Caco-2 (cell line): ENCODE data around the gene ZC3H4. TPM values are rescaled to one million over a fixed set of nuclear protein-coding genes. Genes with fewer than 3 reads are reported as not detected.

Experiments
- BruUV-seq: library from RNA; stranded (reverse); fragments of 400-500 nt; replicated peaks from 2 replicates; lab custom pipeline; 2021; lab: Mats Ljungman, UMichigan
- CTCF ChIA-PET: fragments of 300-600 bp; sonication (Branson Sonifier 250); formaldehyde crosslinking; loops from one replicate; lab custom pipeline; 2022; ENCODE audit warnings: antibody characterized with exemption; lab: Charles Lee
- POLR2A ChIA-PET: fragments of 300-600 bp; sonication (Branson Sonifier 250); formaldehyde crosslinking; loops from one replicate; lab custom pipeline; 2022; ENCODE audit warnings: antibody characterized with exemption; lab: Charles Lee
- DNase-seq, 2 experiments: peaks; one replicate each; pipeline versions ENCODE4 v3.0.0 to v3.0.0-alpha.2; 2020 to 2022
- H3K27me3 ChIP-seq: replicated peaks from 2 replicates; pipeline ENCODE4 v1.6.0; 2011; ENCODE audit warnings: low read length; ENCODE audit not compliant: control insufficient read depth, insufficient read depth
- H3K36me3 ChIP-seq: 2 replicates; pipeline ENCODE4 v1.5.1; 2011; ENCODE audit warnings: low read length; ENCODE audit not compliant: control insufficient read depth, insufficient read depth
- H3K4me1 ChIP-seq: fragments of 250-450 bp; sonication (Bioruptor Pico); 2 replicates; pipeline ENCODE4 v1.5.1; 2020; ENCODE audit warnings: mild to moderate bottlenecking
- H3K4me3 ChIP-seq: 2 replicates; pipeline ENCODE4 v1.5.1; 2011; ENCODE audit warnings: low read depth, mild to moderate bottlenecking, control low read depth, low read length
- H3K9me3 ChIP-seq: fragments of 250-450 bp; sonication (Bioruptor Pico); 2 replicates; pipeline ENCODE4 v1.5.1; 2020; ENCODE audit warnings: mild to moderate bottlenecking, moderate library complexity
- H3K27ac Mint-ChIP-seq: one replicate; pipeline ENCODE4 v1.8.0; 2022; ENCODE audit warnings: mixed read lengths; ENCODE audit not compliant: unreplicated experiment
- H3K27me3 Mint-ChIP-seq: one replicate; pipeline ENCODE4 v1.8.0; 2022; ENCODE audit warnings: mixed read lengths; ENCODE audit not compliant: insufficient read depth, unreplicated experiment
- H3K36me3 Mint-ChIP-seq: one replicate; pipeline ENCODE4 v1.8.0; 2022; ENCODE audit warnings: mild to moderate bottlenecking, mixed read lengths; ENCODE audit not compliant: insufficient read depth, unreplicated experiment
- H3K4me1 Mint-ChIP-seq: one replicate; pipeline ENCODE4 v1.8.0; 2022; ENCODE audit warnings: low read depth, mixed read lengths; ENCODE audit not compliant: unreplicated experiment
- H3K4me3 Mint-ChIP-seq: one replicate; pipeline ENCODE4 v1.8.0; 2022; ENCODE audit warnings: mild to moderate bottlenecking, moderate library complexity, mixed read lengths; ENCODE audit not compliant: unreplicated experiment
- H3K9me3 Mint-ChIP-seq: one replicate; pipeline ENCODE4 v1.8.0; 2022; ENCODE audit warnings: mixed read lengths; ENCODE audit not compliant: unreplicated experiment
- intact Hi-C: fragments of 100-400 bp; cut with micrococcal nuclease; formaldehyde crosslinking; loops from one replicate; pipeline ENCODE4 v1.10.0; 2022; ENCODE audit not compliant: unreplicated experiment
- total RNA-seq: library from RNA; stranded (reverse); gene quantifications from 2 replicates; pipeline ENCODE4 v1.2.3, GENCODE V29; 2022
- TF ChIP-seq, protein P1 (sequence below), 2 experiments: fragments of 200-600 bp in 1 of 2; IDR thresholded peaks; 1 replicate in 1 of 2; 2 replicates in 1 of 2; pipeline versions ENCODE4 v1.5.1 to v1.8.0; 2011 to 2022; ENCODE audit warnings: antibody characterized with exemption in 1 of 2, control low read depth in 1 of 2, inconsistent platforms in 1 of 2, low read depth in 1 of 2, low read length in 1 of 2, mild to moderate bottlenecking in 1 of 2, moderate library complexity in 1 of 2; ENCODE audit not compliant: insufficient read depth in 1 of 2, severe bottlenecking in 1 of 2, unreplicated experiment in 1 of 2

ZC3H4 gene
- total RNA-seq, 1 experiment from 2014 or later, result 70.3 TPM

DNA sequence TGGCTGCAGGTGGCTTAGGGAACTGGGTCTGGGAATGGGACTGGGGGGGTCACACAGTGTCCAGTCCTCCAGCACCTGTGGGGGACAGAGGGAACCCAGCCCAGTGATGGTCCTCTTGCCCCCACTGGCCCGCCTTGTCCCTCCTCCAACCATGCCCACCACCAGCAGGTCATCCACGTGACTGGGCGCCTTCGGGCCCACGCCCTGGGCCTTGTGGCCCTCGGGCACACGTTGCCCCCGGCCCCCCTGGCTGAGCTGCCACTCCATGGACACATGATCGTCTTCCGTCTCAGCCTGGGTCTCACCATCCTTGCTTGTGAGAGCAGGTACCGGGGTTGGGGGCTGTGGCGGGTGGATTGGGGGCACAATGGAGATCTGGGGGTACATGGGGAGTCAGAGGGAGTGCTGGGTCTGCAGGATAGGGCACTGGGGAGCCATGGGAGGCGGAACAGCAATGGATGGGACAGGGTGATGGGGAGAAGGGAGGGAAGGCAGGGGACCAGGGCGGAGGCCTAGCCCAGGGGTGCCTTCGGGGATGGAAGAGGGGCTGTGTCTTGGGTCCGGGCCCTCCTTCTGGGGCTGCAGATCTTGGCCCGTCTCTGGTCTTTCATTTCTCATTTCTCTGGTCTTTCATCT lies 74.2 kb downstream of the ZC3H4 start:
- POLR2A ChIA-PET, result interaction anchor here (1.4 kb wide), 1 partner anchor 8 kb away, joined by 5 read pairs; no protein-coding TSS in a partner anchor
- H3K27me3 ChIP-seq, result no peaks in the 10 kb centered on the region
- H3K4me1 ChIP-seq, result no peaks in the 10 kb centered on the region
- H3K9me3 Mint-ChIP-seq, result no peaks in the 10 kb centered on the region
- peak overlapping the region; percentile 11 for H3K27ac Mint-ChIP-seq
- no TSS peak for BruUV-seq
- CTCF ChIA-PET, result no interaction called here
- H3K4me3 Mint-ChIP-seq, result no peak overlapping the region
- no peaks in the 10 kb centered on the region for H3K27me3 Mint-ChIP-seq
- DNase-seq, result no peak
- peaks cover 26% of the 10 kb centered on the region for H3K4me1 Mint-ChIP-seq
- no peak overlapping the region for H3K4me3 ChIP-seq
- peaks cover 59% of the 10 kb centered on the region for H3K36me3 Mint-ChIP-seq
- no peaks in the 10 kb centered on the region for H3K9me3 ChIP-seq
- no peaks in the 10 kb centered on the region for H3K36me3 ChIP-seq
- intact Hi-C loops, result loop anchor here (5.0 kb wide), 1 partner anchor 38 kb away; no protein-coding TSS in a partner anchor
- TF ChIP-seq, protein P1, sequence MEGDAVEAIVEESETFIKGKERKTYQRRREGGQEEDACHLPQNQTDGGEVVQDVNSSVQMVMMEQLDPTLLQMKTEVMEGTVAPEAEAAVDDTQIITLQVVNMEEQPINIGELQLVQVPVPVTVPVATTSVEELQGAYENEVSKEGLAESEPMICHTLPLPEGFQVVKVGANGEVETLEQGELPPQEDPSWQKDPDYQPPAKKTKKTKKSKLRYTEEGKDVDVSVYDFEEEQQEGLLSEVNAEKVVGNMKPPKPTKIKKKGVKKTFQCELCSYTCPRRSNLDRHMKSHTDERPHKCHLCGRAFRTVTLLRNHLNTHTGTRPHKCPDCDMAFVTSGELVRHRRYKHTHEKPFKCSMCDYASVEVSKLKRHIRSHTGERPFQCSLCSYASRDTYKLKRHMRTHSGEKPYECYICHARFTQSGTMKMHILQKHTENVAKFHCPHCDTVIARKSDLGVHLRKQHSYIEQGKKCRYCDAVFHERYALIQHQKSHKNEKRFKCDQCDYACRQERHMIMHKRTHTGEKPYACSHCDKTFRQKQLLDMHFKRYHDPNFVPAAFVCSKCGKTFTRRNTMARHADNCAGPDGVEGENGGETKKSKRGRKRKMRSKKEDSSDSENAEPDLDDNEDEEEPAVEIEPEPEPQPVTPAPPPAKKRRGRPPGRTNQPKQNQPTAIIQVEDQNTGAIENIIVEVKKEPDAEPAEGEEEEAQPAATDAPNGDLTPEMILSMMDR (IDR thresholded peaks at IDR 0.05; ENCODE audit: insufficient read depth in 1 of 2, low read depth in 1 of 2, low read length in 1 of 2, severe bottlenecking in 1 of 2, unreplicated experiment in 1 of 2), result no peak

DNA sequence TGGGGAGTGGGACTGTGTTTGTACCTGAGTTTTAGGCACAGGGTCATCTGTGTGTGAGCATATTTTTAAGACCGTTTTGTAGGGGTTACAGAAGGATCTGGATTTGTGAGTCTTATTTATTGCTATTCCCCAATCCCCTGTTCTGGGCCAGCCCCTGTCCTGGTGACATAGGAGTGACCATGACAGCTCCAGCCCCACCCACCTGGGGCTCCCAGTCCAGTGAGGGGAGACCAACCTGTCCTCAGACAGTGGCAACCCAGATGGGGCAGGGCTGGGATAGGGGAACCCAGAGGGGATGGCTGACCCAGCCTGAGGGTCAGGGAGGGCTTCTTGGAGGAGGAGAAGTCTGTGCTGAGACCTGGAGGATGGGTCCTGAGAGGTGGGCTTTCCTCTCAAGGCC lies 75.8 kb downstream of the ZC3H4 start:
- DNase-seq, result no peak
- Histone ChIP-seq H3K4me1 (no peaks in the 10 kb centered on the region), H3K36me3 (no peaks in the 10 kb centered on the region), H3K27me3 (no peaks in the 10 kb centered on the region), H3K4me3 (no peak overlapping the region), H3K9me3 (no peaks in the 10 kb centered on the region)
- H3K36me3 Mint-ChIP-seq, result peaks cover 58% of the 10 kb centered on the region
- ChIA-PET POLR2A (interaction anchor here (0.6 to 1.4 kb wide), 2 partner anchors 10 to 11 kb away, joined by 5 to 6 read pairs; no protein-coding TSS in a partner anchor), CTCF (interaction anchor here (1.3 kb wide), 2 partner anchors 25 to 76 kb away, joined by 3 to 4 read pairs; partner anchors contain the start of gene ZC3H4)
- no peaks in the 10 kb centered on the region for H3K27me3 Mint-ChIP-seq
- BruUV-seq, result no TSS peak
- peak overlapping the region; percentile 22 for H3K4me3 Mint-ChIP-seq
- H3K9me3 Mint-ChIP-seq, result no peaks in the 10 kb centered on the region
- TF ChIP-seq, protein P1 (IDR thresholded peaks at IDR 0.05; ENCODE audit: insufficient read depth in 1 of 2, low read depth in 1 of 2, low read length in 1 of 2, severe bottlenecking in 1 of 2, unreplicated experiment in 1 of 2), result no peak
- peak overlapping the region; percentile 15 for H3K27ac Mint-ChIP-seq
- H3K4me1 Mint-ChIP-seq, result peaks cover 26% of the 10 kb centered on the region
- intact Hi-C loops, result loop anchor here (5.0 kb wide), 1 partner anchor 40 kb away; no protein-coding TSS in a partner anchor

DNA sequence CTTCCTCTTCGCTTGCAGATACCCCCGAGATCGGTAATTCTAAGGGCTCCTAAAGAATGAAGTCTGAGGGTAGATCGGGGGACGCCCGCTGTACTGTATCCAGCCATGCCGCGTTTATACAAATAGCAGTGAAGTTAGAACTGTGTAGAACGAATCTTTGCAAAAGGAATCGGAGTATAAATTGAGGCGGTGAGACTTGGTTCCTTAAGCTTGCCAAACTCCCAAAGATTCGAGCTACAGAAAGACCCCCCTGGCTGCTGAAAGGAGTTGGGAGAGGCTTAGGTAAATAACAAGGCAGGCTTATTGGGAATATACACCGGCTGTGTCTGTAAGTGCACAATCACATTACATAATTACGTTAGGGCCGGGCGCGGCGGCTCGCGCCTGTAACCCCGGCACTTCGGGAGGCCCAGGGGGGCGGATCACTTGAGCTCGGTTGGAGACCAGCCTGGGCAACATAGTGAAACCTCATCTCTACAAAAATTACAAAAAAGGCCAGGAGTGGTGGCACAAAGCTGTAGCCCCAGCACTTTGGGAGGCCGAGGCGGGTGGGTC lies 77.4 kb downstream of the ZC3H4 start:
- intact Hi-C loops, result loop anchor here (5.0 kb wide), 1 partner anchor 41 kb away; no protein-coding TSS in a partner anchor
- Histone ChIP-seq H3K27me3 (no peaks in the 10 kb centered on the region), H3K36me3 (no peaks in the 10 kb centered on the region), H3K4me1 (peaks cover 5% of the 10 kb centered on the region; the same call in 1 of the 2 replicates), H3K9me3 (no peaks in the 10 kb centered on the region), H3K4me3 (peak overlapping the region; percentile 44)
- Mint-ChIP-seq H3K4me3 (peak overlapping the region; percentile 79), H3K9me3 (no peaks in the 10 kb centered on the region), H3K27ac (peak overlapping the region; percentile 50), H3K4me1 (peaks cover 23% of the 10 kb centered on the region), H3K27me3 (no peaks in the 10 kb centered on the region), H3K36me3 (peaks cover 52% of the 10 kb centered on the region)
- TF ChIP-seq, protein P1 (IDR thresholded peaks at IDR 0.05; ENCODE audit: insufficient read depth in 1 of 2, low read depth in 1 of 2, low read length in 1 of 2, severe bottlenecking in 1 of 2, unreplicated experiment in 1 of 2), result no peak
- ChIA-PET POLR2A (interaction anchor here (1.0 to 1.3 kb wide), 3 partner anchors 11 to 77 kb away, joined by 4 to 8 read pairs (median 5); partner anchors contain the start of gene ZC3H4), CTCF (interaction anchor here (0.6 to 2.0 kb wide), 13 partner anchors 12 to 221 kb away, joined by 3 to 10 read pairs (median 3); partner anchors contain the start of genes SAE1, TMEM160 and ZC3H4)
- peak; percentile 68 to 69 for DNase-seq
- BruUV-seq, result TSS peak; percentile 95
